Thymus (tissue), 11 donors: ENCODE data around the gene XPNPEP3. TPM values are rescaled to one million over a fixed set of nuclear protein-coding genes. Genes with fewer than 3 reads are reported as not detected.
"Not testable (repeated sequence)": the region's sequence is repeated elsewhere in the genome, so short reads cannot be mapped to it uniquely, and the experiment has no call there.

Experiments
- DNase-seq, 9 donors: peaks; one replicate each; pipeline ENCODE4 v3.0.0-alpha.2; 2013; ENCODE audit warnings: low spot score in 9 of 9, low read depth in 6 of 9, missing footprints in 1 of 9
- H3K27ac ChIP-seq, 2 donors: one replicate each; pipeline ENCODE4 v1.5.1; 2013; ENCODE audit warnings: control low read depth in 1 of 2, low read depth in 1 of 2, low read length in 1 of 2, mild to moderate bottlenecking in 1 of 2, moderate library complexity in 1 of 2
- H3K27me3 ChIP-seq, 2 donors: one replicate each; pipeline ENCODE4 v1.5.1; 2013; ENCODE audit warnings: low read length in 1 of 2; ENCODE audit not compliant: control insufficient read depth in 2 of 2, insufficient read depth in 1 of 2
- H3K36me3 ChIP-seq, 2 donors: one replicate each; pipeline ENCODE4 v1.5.1; 2013; ENCODE audit warnings: low read length in 1 of 2, mild to moderate bottlenecking in 1 of 2, moderate library complexity in 1 of 2; ENCODE audit not compliant: control insufficient read depth in 2 of 2, insufficient read depth in 2 of 2
- H3K4me1 ChIP-seq, 2 donors: one replicate each; pipeline ENCODE4 v1.5.1; 2013; ENCODE audit warnings: low read length in 2 of 2; ENCODE audit not compliant: control insufficient read depth in 2 of 2, insufficient read depth in 2 of 2
- H3K4me3 ChIP-seq, 2 donors: one replicate each; pipeline ENCODE4 v1.5.1; 2013; ENCODE audit warnings: low read length in 2 of 2, control low read depth in 1 of 2, mild to moderate bottlenecking in 1 of 2
- H3K9me3 ChIP-seq, 2 donors: one replicate each; pipeline ENCODE4 v1.5.1; 2013; ENCODE audit warnings: low read length in 1 of 2, mild to moderate bottlenecking in 1 of 2; ENCODE audit not compliant: control insufficient read depth in 2 of 2, insufficient read depth in 1 of 2
- WGBS: extraction: QIAGEN DNeasy Blood & Tissue Kit; methylation state at CpG from one replicate; pipeline ENCODE4 v1.1.7; 2013; 5-methylcytosine and 5-hydroxymethylcytosine counted together
- polyA plus RNA-seq: library from polyadenylated mRNA; stranded (reverse); fragments of 200-250 nt; gene quantifications from one replicate; pipeline ENCODE4 v1.2.3, GENCODE V29; 2013
- total RNA-seq: library from RNA; stranded (reverse); fragments of 120-200 nt; gene quantifications from one replicate; pipeline ENCODE4 v1.2.4, GENCODE V29; 2013
- donor health status: healthy.

The XPNPEP3 gene
- total and polyA plus RNA-seq, 2 donors = 6.1 to 7.1 TPM

DNA sequence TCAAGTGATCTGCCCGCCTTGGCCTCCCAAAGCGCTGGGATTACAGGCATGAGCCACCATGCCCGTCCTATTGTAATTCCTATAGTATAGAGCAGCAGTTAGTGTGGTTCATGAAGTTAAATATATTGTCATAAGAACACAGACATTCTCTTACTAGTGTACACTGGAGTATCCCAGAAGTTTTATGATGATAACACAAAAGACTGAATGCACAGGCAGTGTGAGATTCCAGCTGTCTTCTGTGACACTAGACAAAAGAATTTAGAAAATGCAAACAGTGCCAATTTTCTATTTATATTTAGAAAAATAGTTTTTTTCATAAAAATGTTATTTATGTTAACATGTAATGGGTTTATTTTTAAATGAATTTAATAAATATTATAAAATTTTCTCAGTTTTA lies 54.8 kb downstream of the XPNPEP3 start:
- 96% methylated on average over 3 of the region's 3 CpGs for WGBS
- no peaks in the 10 kb centered on the region for H3K9me3 ChIP-seq
- H3K27me3 ChIP-seq = no peaks in the 10 kb centered on the region
- no peak for DNase-seq
- no peak overlapping the region for H3K27ac ChIP-seq
- H3K36me3 ChIP-seq = peaks cover 24 to 39% of the 10 kb centered on the region in 2 donors
- H3K4me3 ChIP-seq = no peak overlapping the region
- no peaks in the 10 kb centered on the region for H3K4me1 ChIP-seq

GRCh38 chr22:40912987-40913386 lies 56.0 kb downstream of the XPNPEP3 start:
- H3K9me3 ChIP-seq, H3K27me3 ChIP-seq, H3K4me3 ChIP-seq, DNase-seq, H3K4me1 ChIP-seq, H3K27ac ChIP-seq: not testable (repeated sequence)
- 98% methylated on average over 6 of the region's 6 CpGs for WGBS
- H3K36me3 ChIP-seq = peaks cover 21 to 38% of the 10 kb centered on the region in 2 donors

DNA sequence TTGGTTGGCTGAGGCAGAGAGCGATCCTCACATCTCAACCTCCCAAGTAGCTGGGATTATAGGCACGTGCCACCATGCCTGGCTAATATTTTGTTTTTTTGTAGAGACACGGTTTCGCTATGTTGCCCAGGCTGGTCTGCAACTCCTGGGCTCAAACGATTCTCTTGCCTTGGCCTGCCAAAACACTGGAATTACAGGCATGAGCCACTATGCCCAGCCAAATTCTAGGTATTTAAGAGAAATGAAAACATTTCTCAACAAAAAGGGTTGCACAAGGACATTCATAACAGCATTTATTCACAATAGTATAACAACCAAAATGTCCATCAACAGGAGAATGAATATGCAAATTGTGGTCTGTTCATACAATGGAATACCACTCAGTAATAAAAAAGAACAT lies 62.5 kb downstream of the XPNPEP3 start:
- no peaks in the 10 kb centered on the region for H3K9me3 ChIP-seq
- peaks cover 14 to 49% of the 10 kb centered on the region in 2 donors for H3K36me3 ChIP-seq
- DNase-seq = no peak
- no peaks in the 10 kb centered on the region for H3K27me3 ChIP-seq
- 92% methylated on average over 5 of the region's 5 CpGs for WGBS
- no peak overlapping the region for H3K4me3 ChIP-seq
- peaks cover 0 to 3% of the 10 kb centered on the region in 2 donors for H3K4me1 ChIP-seq
- no peak overlapping the region for H3K27ac ChIP-seq

DNA sequence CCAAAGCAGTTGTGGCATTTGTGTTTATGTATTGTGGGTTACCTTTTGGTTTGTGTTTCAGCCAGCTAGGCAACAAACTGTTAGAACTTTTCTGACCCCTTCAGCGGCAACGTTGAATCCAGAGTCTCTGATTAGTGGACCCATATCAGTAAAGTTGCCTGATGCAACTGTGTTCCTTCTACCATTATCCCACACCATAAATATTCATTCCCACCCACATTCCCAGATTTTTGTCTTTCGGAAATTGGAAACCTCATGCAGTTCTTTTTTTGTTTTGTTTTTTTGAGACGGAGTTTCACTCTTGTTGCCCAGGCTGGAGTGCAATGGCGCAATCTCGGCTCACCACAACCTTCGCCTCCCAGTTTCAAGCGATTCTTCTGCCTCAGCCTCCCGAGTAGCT lies 63.6 kb downstream of the XPNPEP3 start:
- H3K36me3 ChIP-seq = peaks cover 16 to 53% of the 10 kb centered on the region in 2 donors
- DNase-seq = no peak
- no peaks in the 10 kb centered on the region for H3K9me3 ChIP-seq
- H3K27ac ChIP-seq = no peak overlapping the region
- no peaks in the 10 kb centered on the region for H3K27me3 ChIP-seq
- H3K4me3 ChIP-seq = no peak overlapping the region
- WGBS = 97% methylated on average over 9 of the region's 9 CpGs
- peaks cover 0 to 3% of the 10 kb centered on the region in 2 donors for H3K4me1 ChIP-seq

GRCh38 chr22:40922484-40923303 lies 65.7 kb downstream of the XPNPEP3 start:
- DNase-seq = peak; percentile 24 to 87 (median 74)
- Histone ChIP-seq H3K27ac (no peak overlapping the region), H3K36me3 (peaks cover 27 to 49% of the 10 kb centered on the region in 2 donors), H3K9me3 (no peaks in the 10 kb centered on the region), H3K4me1 (peaks cover 0 to 3% of the 10 kb centered on the region in 2 donors), H3K4me3 (no peak overlapping the region), H3K27me3 (no peaks in the 10 kb centered on the region)
- WGBS = 75% methylated on average over 5 of the region's 5 CpGs

DNA sequence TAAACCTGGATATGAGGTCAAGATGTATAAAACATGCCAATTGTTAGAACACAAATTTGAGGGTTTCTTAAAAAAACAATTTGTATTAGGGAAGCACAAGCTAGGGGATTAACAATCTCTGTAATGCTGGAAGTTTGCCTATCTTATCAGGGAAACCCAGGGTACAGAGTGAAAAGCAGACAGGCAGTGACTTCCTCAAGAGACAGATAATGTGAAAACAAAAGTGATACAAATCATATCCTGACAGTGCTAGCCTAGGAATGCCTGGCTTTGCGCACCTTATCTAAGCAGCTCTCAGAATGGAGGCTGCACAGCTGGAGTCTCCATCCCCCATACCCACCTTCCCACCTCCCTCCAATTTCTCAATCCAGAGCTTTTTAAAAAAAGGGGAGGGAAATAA lies 71.7 kb downstream of the XPNPEP3 start:
- Histone ChIP-seq H3K4me3 (no peak overlapping the region), H3K9me3 (no peaks in the 10 kb centered on the region), H3K27me3 (no peaks in the 10 kb centered on the region), H3K4me1 (no peaks in the 10 kb centered on the region), H3K27ac (no peak overlapping the region), H3K36me3 (peaks cover 30 to 37% of the 10 kb centered on the region in 2 donors)
- DNase-seq = no peak
- WGBS = 91% methylated on average over 1 of the region's 1 CpG

- Histone ChIP-seq H3K36me3 (peaks cover 3 to 14% of the 10 kb centered on the region in 2 donors), H3K27me3 (no peaks in the 10 kb centered on the region), H3K9me3 (no peaks in the 10 kb centered on the region), H3K4me3 (no peak overlapping the region), H3K27ac (no peak overlapping the region), H3K4me1 (no peaks in the 10 kb centered on the region)
- WGBS = over 99% methylated on average over 2 of the region's 2 CpGs
- no peak for DNase-seq
Observed at GRCh38 chr22:40932396-40932795, 75.4 kb downstream of the XPNPEP3 start.

GRCh38 chr22:40939202-40939601 lies 82.3 kb downstream of the XPNPEP3 start:
- H3K4me1 ChIP-seq = no peaks in the 10 kb centered on the region

DNA sequence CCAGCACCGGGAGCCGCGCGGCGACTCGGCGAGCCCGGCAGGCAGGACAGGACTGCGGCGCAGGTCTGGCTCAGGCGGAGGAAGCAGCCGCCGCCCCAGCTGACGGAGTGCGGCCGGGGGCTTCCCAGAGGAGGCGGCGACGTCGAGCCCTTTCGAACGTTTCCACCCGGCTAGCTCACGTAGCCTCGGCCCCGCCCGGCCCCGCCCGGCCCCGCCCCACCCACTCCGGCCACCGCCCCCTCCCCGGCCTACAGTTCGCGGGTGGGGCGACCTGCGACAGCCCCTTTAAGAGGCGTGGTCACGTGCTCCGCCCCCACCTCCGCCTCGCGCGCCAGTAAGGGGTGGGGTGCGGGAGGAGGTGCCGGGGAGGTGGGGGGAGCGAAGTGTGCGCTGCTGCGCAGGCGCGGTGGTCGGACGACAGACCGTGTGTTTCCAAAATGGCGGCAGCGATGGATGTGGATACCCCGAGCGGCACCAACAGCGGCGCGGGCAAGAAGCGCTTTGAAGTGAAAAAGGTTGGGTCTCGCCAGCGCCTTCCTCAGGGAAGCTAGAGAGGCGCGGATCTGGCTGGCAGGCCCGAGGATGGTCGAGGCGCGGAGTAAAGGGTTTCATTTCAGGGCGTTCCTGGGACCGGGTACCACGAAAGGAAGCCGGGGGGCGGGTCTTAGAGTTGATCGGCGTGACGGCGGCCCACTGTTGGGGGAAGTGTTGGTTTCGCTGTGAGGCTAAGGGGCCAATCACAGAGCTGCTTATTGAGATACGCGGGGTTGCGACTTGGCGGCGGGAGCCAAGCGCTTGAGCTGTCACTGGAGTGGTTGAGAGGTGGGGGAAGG lies 94.2 kb downstream of the XPNPEP3 start, which contains the start of gene RBX1:
RBX1 (plus strand) TSS at position 417 of the 833 bp plus-strand sequence; CDS start at position 438, 21 bp downstream.
- H3K27me3 ChIP-seq = no peaks in the 10 kb centered on the region
- H3K4me1 ChIP-seq = peaks cover 8 to 13% of the 10 kb centered on the region in 2 donors
- H3K27ac ChIP-seq = peak within 1 kb of the TSS; percentile 87 to 99
- no peaks in the 10 kb centered on the region for H3K9me3 ChIP-seq
- H3K36me3 ChIP-seq = peaks cover 12 to 34% of the 10 kb centered on the region in 2 donors
- under 1% methylated on average over 86 of the region's 86 CpGs for WGBS
- H3K4me3 ChIP-seq = peak within 1 kb of the TSS; percentile 63 to 90
- DNase-seq = peak; percentile 95 to 100 (median 98)

More at GRCh38 chr22:40939202-40939601, 82.3 kb downstream of the XPNPEP3 start:
- Histone ChIP-seq H3K27me3 (no peaks in the 10 kb centered on the region), H3K4me3 (no peak overlapping the region), H3K9me3 (no peaks in the 10 kb centered on the region), H3K27ac (no peak overlapping the region), H3K36me3 (no peaks in the 10 kb centered on the region)
- 97% methylated on average over 2 of the region's 2 CpGs for WGBS
- no peak for DNase-seq
